Tibial nerve (tissue), 4 donors: ENCODE data around the gene ITPKB. TPM values are rescaled to one million over a fixed set of nuclear protein-coding genes. Genes with fewer than 3 reads are reported as not detected.

Source experiments
- DNase-seq, 2 donors: peaks; one replicate each; pipeline ENCODE4 v3.0.0-alpha.2; 2019; ENCODE audit warnings: low spot score in 2 of 2
- H3K27ac ChIP-seq, 4 donors: fragments of 200-600 bp; sonication (generic) in 3 of 4; one replicate each; pipeline ENCODE4 v1.5.1; 2017 to 2019; ENCODE audit warnings: mild to moderate bottlenecking in 1 of 4
- H3K27me3 ChIP-seq, 2 donors: fragments of 200-600 bp; sonication (generic) in 1 of 2; one replicate each; pipeline versions ENCODE4 v1.5.1 to v1.6.0; 2017 to 2019
- H3K36me3 ChIP-seq, 3 donors: fragments of 200-600 bp; sonication (generic); one replicate each; pipeline ENCODE4 v1.5.1; 2018 to 2019
- H3K4me1 ChIP-seq, 4 donors: fragments of 200-600 bp; sonication (generic) in 3 of 4; one replicate each; pipeline ENCODE4 v1.5.1; 2017 to 2019
- H3K4me3 ChIP-seq, 4 donors: fragments of 200-600 bp; sonication (generic) in 3 of 4; one replicate each; pipeline ENCODE4 v1.5.1; 2017 to 2019; ENCODE audit warnings: mild to moderate bottlenecking in 1 of 4, moderate library complexity in 1 of 4
- H3K9me3 ChIP-seq, 4 donors: fragments of 200-600 bp; sonication (generic) in 3 of 4; one replicate each; pipeline ENCODE4 v1.5.1; 2017 to 2019
- CTCF ChIP-seq, 5 experiments: fragments of 200-600 bp in 3 of 5; fragments of 450-650 bp in 2 of 5; sonication (generic) in 3 of 5; IDR thresholded peaks; one replicate each; pipeline ENCODE4 v1.5.1; 2016 to 2019; ENCODE audit warnings: antibody characterized with exemption in 5 of 5, mild to moderate bottlenecking in 3 of 5, moderate library complexity in 2 of 5
- EP300 ChIP-seq, 2 donors: sonication (generic); formaldehyde crosslinking; IDR thresholded peaks; one replicate each; pipeline ENCODE4 v1.6.1; 2017; ENCODE audit warnings: antibody characterized with exemption in 2 of 2, mild to moderate bottlenecking in 1 of 2
- POLR2A ChIP-seq, 2 donors: fragments of 450-650 bp; IDR thresholded peaks; one replicate each; pipeline ENCODE4 v1.6.1; 2017; ENCODE audit warnings: antibody characterized with exemption in 2 of 2, mild to moderate bottlenecking in 2 of 2, moderate library complexity in 2 of 2
- WGBS, 2 donors: methylation state at CpG; one replicate each; pipeline ENCODE4 v1.1.5; 2018; 5-methylcytosine and 5-hydroxymethylcytosine counted together
- total RNA-seq, 4 donors: library from RNA; depleted of rRNA; stranded (reverse); fragments of >200 nt; gene quantifications; one replicate each; pipeline ENCODE4 v1.1.0, GENCODE V29; 2016

ITPKB gene
- total RNA-seq, 4 donors from 2014 or later = 49.2 to 82.0 (median 52.7) TPM

- H3K27ac ChIP-seq = no peak overlapping the region
- no peak overlapping the region for H3K4me3 ChIP-seq
- H3K4me1 ChIP-seq = peaks cover 0 to 35% (median 20%) of the 10 kb centered on the region in 4 donors
- H3K27me3 ChIP-seq = no peaks in the 10 kb centered on the region
- no peak for TF ChIP-seq POLR2A (IDR thresholded peaks at IDR 0.05)
- TF ChIP-seq EP300 (IDR thresholded peaks at IDR 0.05) = no peak
- no peak for TF ChIP-seq CTCF (IDR thresholded peaks at IDR 0.05)
- H3K9me3 ChIP-seq = no peaks in the 10 kb centered on the region
- H3K36me3 ChIP-seq = peaks cover 0 to 19% (median 0%) of the 10 kb centered on the region in 3 donors
- no peak for DNase-seq
- 77 to 93% methylated on average over 15 of the region's 18 CpGs for WGBS, 2 donors
These were observed 109.7 kb downstream of the ITPKB start for GRCh38 chr1:226629210-226629895.

GRCh38 chr1:226628612-226629155, 110.4 kb downstream of the ITPKB start:
- Histone ChIP-seq H3K4me3 (no peak overlapping the region), H3K9me3 (no peaks in the 10 kb centered on the region), H3K4me1 (peaks cover 0 to 29% (median 13%) of the 10 kb centered on the region in 4 donors), H3K27ac (no peak overlapping the region), H3K36me3 (peaks cover 0 to 19% (median 0%) of the 10 kb centered on the region in 3 donors), H3K27me3 (no peaks in the 10 kb centered on the region)
- no peak for DNase-seq
- 85 to 86% methylated on average over 10 of the region's 10 CpGs for WGBS, 2 donors
- no peak for TF ChIP-seq POLR2A (IDR thresholded peaks at IDR 0.05)

- TF ChIP-seq CTCF (IDR thresholded peaks at IDR 0.05) (no peak), EP300 (IDR thresholded peaks at IDR 0.05) (no peak), POLR2A (IDR thresholded peaks at IDR 0.05) (no peak)
- no peaks in the 10 kb centered on the region for H3K27me3 ChIP-seq
- WGBS, 2 donors = 84 to 90% methylated on average over 11 of the region's 11 CpGs
- no peak overlapping the region for H3K4me3 ChIP-seq
- H3K36me3 ChIP-seq = peaks cover 0 to 19% (median 0%) of the 10 kb centered on the region in 3 donors
- DNase-seq = no peak
- peaks cover 0 to 25% (median 10%) of the 10 kb centered on the region in 4 donors for H3K4me1 ChIP-seq
- peak overlapping the region in 1 of 4 donors; percentile 53 for H3K27ac ChIP-seq
- no peaks in the 10 kb centered on the region for H3K9me3 ChIP-seq
These were observed 111.0 kb downstream of the ITPKB start for GRCh38 chr1:226627924-226628611.

GRCh38 chr1:226627050-226627755, 111.9 kb downstream of the ITPKB start:
- Histone ChIP-seq H3K4me3 (no peak overlapping the region), H3K27me3 (no peaks in the 10 kb centered on the region), H3K36me3 (peaks cover 0 to 12% (median 0%) of the 10 kb centered on the region in 3 donors), H3K9me3 (peaks cover 0 to 2% (median 0%) of the 10 kb centered on the region in 4 donors), H3K4me1 (peaks cover 0 to 16% (median 6%) of the 10 kb centered on the region in 4 donors), H3K27ac (peak overlapping the region in 2 of 4 donors; percentile 2 to 53)
- no peak for TF ChIP-seq CTCF (IDR thresholded peaks at IDR 0.05)
- TF ChIP-seq EP300 (IDR thresholded peaks at IDR 0.05) = no peak
- TF ChIP-seq POLR2A (IDR thresholded peaks at IDR 0.05) = no peak
- DNase-seq = no peak
- 73 to 81% methylated on average over 6 of the region's 6 CpGs for WGBS, 2 donors

GRCh38 chr1:226626577-226626956, 112.5 kb downstream of the ITPKB start:
- Histone ChIP-seq H3K4me3 (no peak overlapping the region), H3K36me3 (peaks cover 0 to 9% (median 0%) of the 10 kb centered on the region in 3 donors), H3K27me3 (no peaks in the 10 kb centered on the region), H3K9me3 (peaks cover 0 to 9% (median 0%) of the 10 kb centered on the region in 4 donors), H3K4me1 (peaks cover 0 to 10% (median 3%) of the 10 kb centered on the region in 4 donors), H3K27ac (peak overlapping the region in 2 of 4 donors; percentile 2 to 60)
- 5 to 9% methylated on average over 11 of the region's 11 CpGs for WGBS, 2 donors
- peak; percentile 60 to 80 for DNase-seq
- TF ChIP-seq EP300 (IDR thresholded peaks at IDR 0.05) = peak; percentile 41 to 74
- peak; percentile 92 to 99 (median 95) for TF ChIP-seq CTCF (IDR thresholded peaks at IDR 0.05)
- no peak for TF ChIP-seq POLR2A (IDR thresholded peaks at IDR 0.05)
